ENCODE measurements around the gene SGK1. TPM values are rescaled to one million over a fixed set of nuclear protein-coding genes. Genes with fewer than 3 reads are reported as not detected.

SGK1 gene
- total and polyA plus RNA-seq, 8 donors, result 26.6 to 236 (median 82.1) TPM

DNA sequence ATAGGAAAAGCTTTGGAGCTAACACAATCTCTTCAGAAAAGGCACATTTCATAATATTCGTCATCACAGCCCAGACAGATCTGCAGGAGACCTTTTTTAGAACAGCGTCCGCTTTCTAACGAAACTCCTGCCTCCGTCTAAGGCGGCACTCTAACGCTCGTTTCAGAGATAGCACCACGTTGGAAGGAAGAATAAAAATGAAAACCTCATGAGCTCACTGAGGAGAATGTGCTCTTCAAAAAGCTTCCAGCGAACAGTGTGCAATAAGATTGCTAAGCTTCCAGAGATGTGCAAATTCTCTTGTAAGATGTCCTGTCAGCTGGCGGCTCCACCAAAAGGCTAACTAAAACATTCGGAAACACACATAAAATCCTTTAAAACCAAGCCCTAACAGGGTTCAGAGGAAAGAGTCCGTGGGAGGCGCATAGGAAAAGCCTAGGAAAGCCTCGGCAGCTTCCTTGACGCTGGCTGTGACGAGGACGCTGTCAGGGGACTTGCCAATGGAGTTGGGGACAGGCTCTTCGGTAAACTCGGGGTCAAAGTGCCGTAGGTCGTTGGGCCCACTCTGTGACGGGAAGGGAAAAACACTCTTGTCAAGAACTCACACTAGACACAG lies 147.9 kb downstream of the SGK1 start:
- no peak for DNase-seq
- Histone ChIP-seq H3K4me3 (peak overlapping the region; percentile 15 to 76), H3K4me1 (peaks cover 3 to 40% of the 10 kb centered on the region in 2 donors), H3K27ac (peak overlapping the region; percentile 54 to 100), H3K36me3 (peaks cover 0 to 64% of the 10 kb centered on the region in 2 donors), H3K9me3 (no peaks in the 10 kb centered on the region), H3K27me3 (no peaks in the 10 kb centered on the region)
- intact Hi-C loops (cut with DNase I), result loop anchor here in 1 of 2 donors (5.0 to 10.0 kb wide), 2 partner anchors 345 to 652 kb away; no protein-coding TSS in a partner anchor
- no peak for ATAC-seq
- TF ChIP-seq, protein P1, sequence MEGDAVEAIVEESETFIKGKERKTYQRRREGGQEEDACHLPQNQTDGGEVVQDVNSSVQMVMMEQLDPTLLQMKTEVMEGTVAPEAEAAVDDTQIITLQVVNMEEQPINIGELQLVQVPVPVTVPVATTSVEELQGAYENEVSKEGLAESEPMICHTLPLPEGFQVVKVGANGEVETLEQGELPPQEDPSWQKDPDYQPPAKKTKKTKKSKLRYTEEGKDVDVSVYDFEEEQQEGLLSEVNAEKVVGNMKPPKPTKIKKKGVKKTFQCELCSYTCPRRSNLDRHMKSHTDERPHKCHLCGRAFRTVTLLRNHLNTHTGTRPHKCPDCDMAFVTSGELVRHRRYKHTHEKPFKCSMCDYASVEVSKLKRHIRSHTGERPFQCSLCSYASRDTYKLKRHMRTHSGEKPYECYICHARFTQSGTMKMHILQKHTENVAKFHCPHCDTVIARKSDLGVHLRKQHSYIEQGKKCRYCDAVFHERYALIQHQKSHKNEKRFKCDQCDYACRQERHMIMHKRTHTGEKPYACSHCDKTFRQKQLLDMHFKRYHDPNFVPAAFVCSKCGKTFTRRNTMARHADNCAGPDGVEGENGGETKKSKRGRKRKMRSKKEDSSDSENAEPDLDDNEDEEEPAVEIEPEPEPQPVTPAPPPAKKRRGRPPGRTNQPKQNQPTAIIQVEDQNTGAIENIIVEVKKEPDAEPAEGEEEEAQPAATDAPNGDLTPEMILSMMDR (IDR thresholded peaks at IDR 0.05), result no peak

DNA sequence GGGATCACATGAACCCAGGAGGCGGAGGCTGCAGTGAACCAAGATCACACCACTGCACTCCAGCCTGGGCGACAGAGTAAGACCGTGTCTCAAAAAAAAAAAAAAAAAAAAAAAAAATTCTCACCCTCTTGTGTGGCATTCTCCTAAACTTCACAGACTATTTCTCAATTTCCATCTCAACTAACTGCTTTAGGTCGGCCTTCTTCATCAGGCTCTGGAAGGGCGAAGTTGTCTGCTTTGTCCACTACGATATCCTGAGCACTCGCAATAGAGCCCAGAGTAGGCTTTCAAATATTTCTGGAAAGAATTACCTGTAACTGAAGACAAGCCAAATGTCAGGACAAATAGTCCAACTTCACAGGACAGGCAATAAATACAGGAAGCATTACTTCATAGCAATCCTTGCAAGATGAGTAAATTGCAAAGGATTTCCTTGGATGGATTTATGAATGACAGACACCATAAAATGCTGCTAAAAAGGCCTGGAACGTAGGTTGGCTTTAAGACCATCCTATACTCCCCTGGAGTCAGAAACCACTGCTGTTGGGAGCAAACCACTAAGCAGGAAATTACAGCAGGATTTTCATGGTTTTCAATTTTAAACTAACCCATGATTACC lies 149.2 kb downstream of the SGK1 start:
- H3K27me3 ChIP-seq, result no peaks in the 10 kb centered on the region
- TF ChIP-seq, protein P1 (IDR thresholded peaks at IDR 0.05), result no peak
- peaks cover 3 to 40% of the 10 kb centered on the region in 2 donors for H3K4me1 ChIP-seq
- no peaks in the 10 kb centered on the region for H3K9me3 ChIP-seq
- intact Hi-C loops (cut with DNase I), result no loop called here
- H3K4me3 ChIP-seq, result peak overlapping the region in 1 of 2 donors; percentile 76
- peak overlapping the region; percentile 43 to 54 for H3K27ac ChIP-seq
- H3K36me3 ChIP-seq, result peaks cover 0 to 62% of the 10 kb centered on the region in 2 donors
- ATAC-seq, result no peak
- no peak for DNase-seq

DNA sequence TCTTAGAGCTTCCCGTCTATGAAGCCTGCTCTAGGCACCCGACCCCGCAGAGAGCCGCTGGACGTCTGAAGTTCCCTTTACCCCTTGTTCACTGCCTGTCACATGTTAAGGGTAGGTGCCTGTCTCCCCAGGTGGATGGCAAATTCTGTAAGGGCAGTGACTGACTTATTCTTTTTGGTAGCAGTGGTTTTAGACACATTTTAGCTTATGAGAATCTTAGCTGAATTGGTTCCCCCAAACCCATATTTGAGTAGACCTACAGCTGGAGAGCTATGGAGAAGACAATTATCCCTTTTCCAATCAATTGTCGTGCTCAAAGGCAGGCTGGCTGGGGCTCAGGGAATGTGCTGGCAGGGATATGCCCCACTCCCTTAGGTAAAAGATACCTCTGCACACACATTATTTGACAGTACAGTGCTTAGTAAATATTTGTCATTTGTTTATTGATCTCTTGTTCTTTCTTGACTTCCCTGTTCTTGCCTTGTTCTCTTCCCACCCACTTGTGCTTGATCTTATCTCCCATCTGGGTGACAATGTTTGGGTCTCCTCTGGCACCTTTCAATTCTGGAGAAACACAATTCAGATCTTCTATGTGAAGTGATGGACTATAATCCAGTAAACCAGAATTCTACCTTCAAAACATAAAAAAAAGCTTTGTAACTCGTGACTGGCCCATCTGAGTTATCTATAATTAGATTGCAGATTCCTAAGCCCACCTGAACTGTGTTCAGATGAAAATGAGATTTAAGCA lies 151.2 kb downstream of the SGK1 start:
- Histone ChIP-seq H3K36me3 (peaks cover 0 to 42% of the 10 kb centered on the region in 2 donors), H3K4me3 (no peak overlapping the region), H3K9me3 (no peaks in the 10 kb centered on the region), H3K4me1 (peaks cover 3 to 24% of the 10 kb centered on the region in 2 donors), H3K27me3 (no peaks in the 10 kb centered on the region), H3K27ac (no peak overlapping the region)
- ATAC-seq (no peak), DNase-seq (no peak)
- intact Hi-C loops (cut with DNase I), result no loop called here
- TF ChIP-seq, protein P1 (IDR thresholded peaks at IDR 0.05), result no peak

DNA sequence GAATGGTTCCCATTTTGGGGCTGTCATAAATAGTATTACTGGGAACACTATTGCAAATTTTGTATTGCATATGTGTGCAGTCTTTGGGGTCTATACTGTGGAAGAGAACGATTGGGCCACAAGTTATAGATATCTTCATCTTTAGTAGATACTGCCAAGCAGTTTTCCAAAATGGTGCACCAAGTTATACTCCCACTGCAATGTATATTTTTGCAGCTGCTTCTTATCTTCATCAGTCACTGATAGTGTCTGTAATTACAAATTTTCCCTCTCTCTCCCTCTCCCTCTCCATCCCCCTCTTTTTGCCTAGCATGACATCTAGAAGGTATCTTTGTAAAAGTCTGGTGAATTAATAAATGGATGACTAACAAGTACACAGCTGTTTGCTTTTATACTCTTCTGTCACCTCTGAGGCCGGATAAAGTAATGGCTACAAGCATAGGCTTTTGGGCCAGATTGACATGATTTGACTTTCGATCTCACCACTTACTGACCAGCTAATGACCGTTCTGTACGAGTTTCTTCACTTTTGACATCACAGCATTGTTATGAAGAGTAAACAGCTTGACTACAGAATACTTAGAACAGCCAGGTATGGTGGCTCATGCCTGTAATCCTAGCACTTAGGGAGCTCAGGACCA lies 152.2 kb downstream of the SGK1 start:
- H3K27ac ChIP-seq, result no peak overlapping the region
- peaks cover 3 to 15% of the 10 kb centered on the region in 2 donors for H3K4me1 ChIP-seq
- H3K27me3 ChIP-seq, result no peaks in the 10 kb centered on the region
- no peaks in the 10 kb centered on the region for H3K9me3 ChIP-seq
- peaks cover 0 to 32% of the 10 kb centered on the region in 2 donors for H3K36me3 ChIP-seq
- no peak overlapping the region for H3K4me3 ChIP-seq
- no peak for DNase-seq
- ATAC-seq, result no peak
- intact Hi-C loops (cut with DNase I), result no loop called here
- TF ChIP-seq, protein P1 (IDR thresholded peaks at IDR 0.05), result no peak

All from left lung (tissue), 10 donors.